ENCODE data around the gene SRPX2.
"Not testable (repeated sequence)": the region's sequence is repeated elsewhere in the genome, so short reads cannot be mapped to it uniquely, and the experiment has no call there.

Gene SRPX2

DNA sequence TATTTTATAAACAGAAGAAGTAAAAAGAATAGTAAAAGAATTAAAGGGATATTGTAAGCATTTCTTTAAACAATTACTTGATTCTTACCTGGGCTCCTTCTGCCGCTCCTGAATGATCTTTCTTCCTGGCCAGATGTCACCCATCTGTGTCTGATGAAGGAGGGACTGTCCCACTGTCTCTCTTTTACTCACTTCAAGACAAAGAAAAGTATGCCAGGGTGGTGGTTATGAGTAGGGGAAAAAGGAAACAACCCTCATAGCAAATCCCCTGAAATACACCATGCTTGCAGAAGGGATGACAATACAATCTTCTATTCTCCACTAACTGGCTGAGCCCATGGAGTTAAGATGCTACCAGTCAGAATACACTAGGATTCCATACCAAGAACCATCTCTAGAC, 56.8 kb downstream of the SRPX2 start:
- no peak for DNase-seq

DNA sequence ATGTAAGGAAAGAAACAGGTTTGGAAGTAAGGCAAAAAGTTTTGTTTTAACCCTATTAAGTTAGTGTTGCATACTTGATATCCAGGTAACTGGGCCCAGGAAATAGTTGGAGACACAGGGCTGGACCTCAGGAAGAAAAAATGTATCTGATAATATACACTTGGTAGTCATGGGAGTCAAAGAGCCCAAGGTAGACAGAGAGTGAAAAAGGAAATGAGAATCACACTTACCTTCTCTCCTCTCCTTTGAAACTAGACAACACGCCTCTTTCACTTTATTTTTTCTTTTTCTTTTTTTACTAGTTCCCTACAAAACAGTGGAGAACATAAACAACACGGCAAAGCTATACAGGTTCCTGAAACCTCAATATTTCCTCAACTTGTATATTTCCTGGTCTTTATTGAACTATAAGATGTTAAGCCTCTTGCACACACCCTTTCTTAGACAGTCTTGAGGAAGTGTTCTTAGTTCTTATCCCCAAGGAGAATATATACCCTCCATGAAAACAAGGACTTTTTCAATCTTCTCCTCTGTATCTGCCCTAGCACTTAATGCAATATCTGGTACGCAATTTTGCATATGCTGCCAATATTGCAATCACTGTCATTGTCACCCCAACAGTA, 60.7 kb downstream of the SRPX2 start:
- DNase-seq, result no peak

DNA sequence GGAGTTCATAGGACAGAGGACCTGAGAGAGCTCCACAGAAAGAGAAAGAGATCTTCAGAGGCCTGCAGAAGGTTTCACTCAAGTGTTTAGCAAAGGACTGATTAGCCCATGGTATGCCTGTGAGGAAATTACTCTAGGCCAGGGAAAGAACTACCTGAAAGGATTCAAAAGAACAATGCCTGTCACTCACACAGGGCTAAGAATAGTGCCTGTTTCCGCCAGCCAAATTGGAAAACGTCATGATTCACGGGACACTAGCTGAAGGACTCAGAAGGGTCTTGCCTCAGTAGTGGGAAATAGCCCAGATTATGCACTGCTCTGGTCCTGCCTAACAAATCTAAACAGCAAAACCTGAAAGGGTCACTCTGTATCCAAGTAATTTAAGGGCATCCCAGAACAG, 66.8 kb downstream of the SRPX2 start:
- no peak for DNase-seq

DNA sequence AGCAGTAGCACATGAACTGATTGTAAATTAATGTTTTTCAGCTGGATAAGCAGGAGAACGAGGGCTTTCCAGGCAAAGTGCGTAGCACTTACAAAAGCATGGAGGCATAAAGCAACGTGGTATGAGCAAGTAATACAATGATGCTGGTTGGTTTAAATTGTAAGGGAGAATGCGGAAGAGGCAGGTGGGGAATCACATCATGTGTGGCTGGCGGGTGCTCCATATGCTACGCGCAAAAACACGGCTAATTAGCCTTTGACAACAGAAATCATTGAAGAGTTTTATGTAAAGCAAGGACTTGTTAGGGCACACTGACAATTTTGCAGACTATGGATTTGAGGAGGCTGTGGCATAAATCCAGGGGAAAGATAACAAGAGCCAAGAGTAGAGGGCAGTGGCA, 73.4 kb downstream of the SRPX2 start:
- DNase-seq, result peak; percentile 40 to 76 (median 42)

DNA sequence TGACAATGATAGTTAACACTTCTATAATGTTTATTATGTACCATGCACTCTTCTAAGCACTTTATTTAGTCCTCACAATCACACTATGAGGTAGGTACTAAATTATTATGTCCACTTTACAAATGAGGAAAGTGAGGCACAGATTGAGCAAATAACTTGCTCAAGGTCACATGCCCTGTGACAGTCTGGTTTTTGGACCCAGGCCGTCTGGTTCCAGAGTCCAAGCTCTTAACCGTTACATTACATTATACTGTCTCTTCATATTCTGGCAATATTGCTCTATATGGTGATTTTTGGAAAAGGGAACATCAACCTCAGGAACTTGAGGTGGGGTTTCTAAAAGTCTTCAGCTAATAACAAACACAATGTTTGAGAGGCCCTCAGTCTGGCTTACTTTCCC, 75.1 kb downstream of the SRPX2 start:
- DNase-seq, result no peak

DNA sequence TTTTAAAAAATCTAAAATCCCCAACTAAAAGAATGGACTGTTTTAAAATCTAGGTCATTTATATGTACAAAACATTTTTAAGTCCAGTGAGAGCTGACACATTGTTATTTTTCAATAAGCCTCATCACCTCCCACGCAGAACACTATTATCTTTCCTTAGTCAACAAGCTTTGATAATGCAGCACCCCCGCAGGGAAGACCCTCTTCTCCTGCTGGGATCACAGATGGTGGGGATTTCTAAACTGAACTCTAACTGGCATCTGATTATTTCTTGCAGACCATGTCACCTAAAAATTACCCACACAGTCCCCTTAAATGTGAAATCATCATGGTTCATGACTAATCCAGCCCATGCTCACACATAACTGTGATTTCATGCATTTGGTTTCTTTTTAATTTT, 76.3 kb downstream of the SRPX2 start:
- peak in 2 of 3 experiments; percentile 39 to 70 for DNase-seq

DNA sequence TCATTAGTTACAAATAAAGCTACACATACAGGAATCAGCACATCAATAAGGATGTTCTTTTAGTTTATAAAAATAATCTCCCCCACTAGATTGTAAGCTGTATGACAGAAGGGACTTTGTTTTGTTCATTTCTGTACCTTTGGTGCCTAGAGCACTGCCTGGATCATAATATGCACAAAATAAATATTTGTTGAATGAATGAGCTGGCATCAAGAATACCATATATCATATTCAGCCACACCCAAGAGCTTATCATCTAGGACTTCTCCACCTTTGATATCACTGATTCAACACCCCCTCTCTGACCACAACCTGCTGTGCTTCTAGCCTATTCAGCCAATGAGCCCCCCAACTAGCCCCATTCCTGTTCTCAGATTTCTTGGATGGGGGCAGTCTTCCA, 77.3 kb downstream of the SRPX2 start:
- no peak for DNase-seq

DNA sequence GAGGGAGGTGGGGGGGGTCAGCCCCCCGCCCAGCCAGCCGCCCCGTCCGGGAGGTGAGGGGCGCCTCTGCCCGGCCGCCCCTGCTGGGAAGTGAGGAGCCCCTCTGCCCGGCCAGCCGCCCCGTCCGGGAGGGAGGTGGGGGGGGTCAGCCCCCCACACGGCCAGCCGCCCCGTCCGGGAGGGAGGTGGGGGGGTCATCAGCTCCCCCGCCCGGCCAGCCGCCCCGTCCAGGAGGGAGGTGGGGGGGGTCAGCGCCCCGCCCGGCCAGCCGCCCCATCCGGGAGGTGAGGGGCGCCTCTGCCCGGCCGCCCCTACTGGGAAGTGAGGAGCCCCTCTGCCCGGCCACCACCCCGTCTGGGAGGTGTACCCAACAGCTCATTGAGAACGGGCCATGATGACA, 80.0 kb downstream of the SRPX2 start:
- not testable (repeated sequence) for DNase-seq

Data from NCI-H1417 (cell line).